OCI-LY7 (cell line): ENCODE measurements around the gene CHD9. TPM values are rescaled to one million over a fixed set of nuclear protein-coding genes. Genes with fewer than 3 reads are reported as not detected.

Experiments used
- BruUV-seq: library from RNA; stranded (reverse); fragments of 400-500 nt; replicated peaks from 2 replicates; lab custom pipeline; 2021; lab: Mats Ljungman, UMichigan
- CTCF ChIA-PET: fragments of 300-600 bp; sonication (Branson Sonifier 250); formaldehyde crosslinking; loops from one replicate; lab custom pipeline; 2022; ENCODE audit warnings: antibody characterized with exemption; ENCODE audit not compliant: unreplicated experiment; lab: Charles Lee
- POLR2A ChIA-PET: fragments of 300-600 bp; sonication (Branson Sonifier 250); formaldehyde crosslinking; loops from one replicate; lab custom pipeline; 2022; ENCODE audit warnings: antibody characterized with exemption; lab: Charles Lee
- DNase-seq: peaks from one replicate; pipeline ENCODE4 v3.0.0-alpha.2; 2015; ENCODE audit warnings: low spot score
- H2AFZ ChIP-seq: fragments of 200-600 bp; sonication (generic), shearing (Covaris generic); 2 replicates; pipeline ENCODE4 v1.6.1; 2014; ENCODE audit warnings: mild to moderate bottlenecking, antibody characterized with exemption, low read length, moderate library complexity
- H3K27ac ChIP-seq: fragments of 200-600 bp; sonication (generic); 2 replicates; pipeline ENCODE4 v1.5.1; 2014; ENCODE audit warnings: mixed run types, low read depth, mild to moderate bottlenecking, moderate library complexity, low read length, inconsistent platforms; ENCODE audit not compliant: poor library complexity, severe bottlenecking
- H3K36me3 ChIP-seq: fragments of 200-600 bp; sonication (generic); 2 replicates; pipeline ENCODE4 v1.6.1; 2014; ENCODE audit warnings: mild to moderate bottlenecking, antibody characterized with exemption, low read length, moderate library complexity, mixed read lengths; ENCODE audit not compliant: insufficient read depth
- H3K4me1 ChIP-seq: fragments of 200-600 bp; sonication (generic); 2 replicates; pipeline ENCODE4 v1.5.1; 2014; ENCODE audit warnings: mild to moderate bottlenecking, low read length; ENCODE audit not compliant: insufficient read depth, poor library complexity, severe bottlenecking
- H3K4me2 ChIP-seq: fragments of 200-600 bp; sonication (generic); 2 replicates; pipeline ENCODE4 v1.6.1; 2014; ENCODE audit warnings: mild to moderate bottlenecking, low read length
- H3K4me3 ChIP-seq: fragments of 200-600 bp; sonication (generic); 2 replicates; pipeline ENCODE4 v1.5.1; 2014; ENCODE audit warnings: mild to moderate bottlenecking, low read depth, low read length; ENCODE audit not compliant: poor library complexity, severe bottlenecking
- H3K79me2 ChIP-seq: fragments of 200-600 bp; sonication (generic); 2 replicates; pipeline ENCODE4 v1.6.1; 2016; ENCODE audit warnings: low read depth, mild to moderate bottlenecking, low read length, moderate library complexity, mixed read lengths; ENCODE audit not compliant: insufficient read depth
- H3K9me2 ChIP-seq: fragments of 200-600 bp; sonication (generic); 2 replicates; pipeline ENCODE4 v1.6.1; 2016; ENCODE audit warnings: mild to moderate bottlenecking, low read length, mixed read lengths; ENCODE audit not compliant: insufficient read depth
- H3K9me3 ChIP-seq: fragments of 200-600 bp; sonication (generic); 2 replicates; pipeline ENCODE4 v1.6.1; 2014; ENCODE audit warnings: mild to moderate bottlenecking, mixed run types, low read length, mixed read lengths
- H4K20me1 ChIP-seq: fragments of 200-600 bp; sonication (generic); 2 replicates; pipeline ENCODE4 v1.6.1; 2014; ENCODE audit warnings: mild to moderate bottlenecking, antibody characterized with exemption, low read length, moderate library complexity, mixed read lengths; ENCODE audit not compliant: insufficient read depth
- EZH2phosphoT487 ChIP-seq: fragments of 200-600 bp; sonication (generic); IDR thresholded peaks from 2 replicates; pipeline ENCODE4 v1.6.1; 2018; ENCODE audit warnings: low read depth, borderline replicate concordance, mild to moderate bottlenecking, mixed run types, antibody characterized with exemption, low read length, moderate library complexity, mixed read lengths
- intact Hi-C: fragments of 100-400 bp; cut with micrococcal nuclease; formaldehyde crosslinking; loops from one replicate; pipeline ENCODE4 v1.10.0; 2022; ENCODE audit not compliant: unreplicated experiment
- total RNA-seq, 2 experiments: library from RNA; depleted of rRNA in 1 of 2; stranded (reverse); fragments of >200 nt in 1 of 2; shearing (Covaris generic) in 1 of 2; gene quantifications; 2 replicates each; pipeline ENCODE4 v1.2.3, GENCODE V29; 2014 to 2022
- TF ChIP-seq, protein P1 (sequence below): fragments of 200-600 bp; sonication (generic); conservative IDR thresholded peaks from 2 replicates; pipeline ENCODE4 v1.5.1; 2014; ENCODE audit warnings: mild to moderate bottlenecking, antibody characterized with exemption, low read length, moderate library complexity, mixed read lengths

Gene CHD9
- total RNA-seq, 2 experiments from 2014 or later = 52.6 to 85.9 TPM

DNA sequence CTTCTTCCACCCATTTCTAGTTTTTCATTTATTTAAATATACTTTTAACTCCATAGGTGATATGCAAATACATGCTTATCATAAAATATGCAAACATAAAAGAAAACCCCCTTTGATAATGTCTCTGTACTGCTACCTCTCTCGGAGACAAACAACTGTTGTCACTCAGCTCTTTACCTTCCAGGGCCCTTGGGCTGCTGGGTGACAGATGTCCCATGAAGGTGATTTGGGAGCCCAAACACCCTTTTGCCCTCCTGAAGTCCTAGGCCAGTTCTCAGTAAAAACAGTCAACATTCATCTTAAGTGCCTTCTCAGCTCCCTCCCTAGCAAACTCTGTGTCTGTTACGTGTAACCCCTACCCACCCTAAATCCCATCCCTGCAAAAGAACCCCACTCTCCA lies 37.5 kb downstream of the CHD9 start:
- Histone ChIP-seq H3K4me3 (no peak overlapping the region), H3K9me2 (no peaks in the 10 kb centered on the region), H3K36me3 (peaks cover 19% of the 10 kb centered on the region), H2AFZ (no peak overlapping the region), H3K27ac (peak overlapping the region; percentile 52), H3K79me2 (peaks cover 64% of the 10 kb centered on the region), H3K9me3 (no peaks in the 10 kb centered on the region), H3K4me1 (peaks cover 78% of the 10 kb centered on the region), H3K4me2 (peak overlapping the region; percentile 72; the same call in 1 of the 2 replicates), H4K20me1 (no peaks in the 10 kb centered on the region)
- BruUV-seq = no TSS peak
- no peak for TF ChIP-seq EZH2phosphoT487
- TF ChIP-seq, protein P1, sequence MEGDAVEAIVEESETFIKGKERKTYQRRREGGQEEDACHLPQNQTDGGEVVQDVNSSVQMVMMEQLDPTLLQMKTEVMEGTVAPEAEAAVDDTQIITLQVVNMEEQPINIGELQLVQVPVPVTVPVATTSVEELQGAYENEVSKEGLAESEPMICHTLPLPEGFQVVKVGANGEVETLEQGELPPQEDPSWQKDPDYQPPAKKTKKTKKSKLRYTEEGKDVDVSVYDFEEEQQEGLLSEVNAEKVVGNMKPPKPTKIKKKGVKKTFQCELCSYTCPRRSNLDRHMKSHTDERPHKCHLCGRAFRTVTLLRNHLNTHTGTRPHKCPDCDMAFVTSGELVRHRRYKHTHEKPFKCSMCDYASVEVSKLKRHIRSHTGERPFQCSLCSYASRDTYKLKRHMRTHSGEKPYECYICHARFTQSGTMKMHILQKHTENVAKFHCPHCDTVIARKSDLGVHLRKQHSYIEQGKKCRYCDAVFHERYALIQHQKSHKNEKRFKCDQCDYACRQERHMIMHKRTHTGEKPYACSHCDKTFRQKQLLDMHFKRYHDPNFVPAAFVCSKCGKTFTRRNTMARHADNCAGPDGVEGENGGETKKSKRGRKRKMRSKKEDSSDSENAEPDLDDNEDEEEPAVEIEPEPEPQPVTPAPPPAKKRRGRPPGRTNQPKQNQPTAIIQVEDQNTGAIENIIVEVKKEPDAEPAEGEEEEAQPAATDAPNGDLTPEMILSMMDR = no peak
- POLR2A ChIA-PET = interaction anchor here (0.7 to 1.9 kb wide), 4 partner anchors 9 to 29 kb away, joined by 3 to 6 read pairs (median 6); no protein-coding TSS in a partner anchor
- no peak for DNase-seq
- CTCF ChIA-PET = no interaction called here
- intact Hi-C loops = no loop called here

DNA sequence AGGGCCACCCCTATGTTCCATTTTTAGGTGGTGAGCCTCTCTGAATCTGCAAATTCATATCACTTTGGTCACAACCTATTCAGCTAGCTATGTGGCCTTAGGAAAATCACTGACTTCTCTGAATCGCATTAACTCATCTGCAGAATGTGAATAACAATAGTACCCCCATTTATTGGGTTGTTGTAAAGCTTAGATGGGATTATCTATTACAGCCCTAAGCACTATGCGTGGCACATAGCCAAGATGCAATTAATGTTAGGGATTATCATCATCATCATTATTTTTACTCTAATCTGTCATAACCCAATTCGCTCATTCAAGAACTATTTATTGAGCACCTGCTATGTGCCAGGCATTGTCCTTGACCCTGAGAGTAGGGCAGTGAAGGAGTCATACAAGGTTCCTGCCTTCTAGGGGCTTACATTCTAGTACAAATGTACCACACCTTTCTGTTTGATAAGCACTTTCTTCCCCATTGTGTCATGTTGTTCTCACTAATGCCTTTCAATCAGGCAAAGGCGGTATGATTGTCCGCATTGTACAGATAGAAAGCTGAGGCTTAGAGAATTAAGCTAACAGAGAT lies 38.5 kb downstream of the CHD9 start:
- peak overlapping the region; percentile 79 for H3K27ac ChIP-seq
- H3K9me3 ChIP-seq = no peaks in the 10 kb centered on the region
- intact Hi-C loops = no loop called here

More for the DNA sequence above, 38.5 kb downstream of the CHD9 start:
- DNase-seq = no peak
- Histone ChIP-seq H3K9me2 (no peaks in the 10 kb centered on the region), H4K20me1 (no peaks in the 10 kb centered on the region), H3K36me3 (peaks cover 16% of the 10 kb centered on the region), H3K79me2 (peaks cover 70% of the 10 kb centered on the region), H3K4me1 (peaks cover 85% of the 10 kb centered on the region), H2AFZ (no peak overlapping the region), H3K4me3 (peak overlapping the region; percentile 32), H3K4me2 (peak overlapping the region; percentile 75)
- TF ChIP-seq EZH2phosphoT487 = no peak
- TF ChIP-seq, protein P1 = no peak
- BruUV-seq = no TSS peak
- ChIA-PET POLR2A (interaction anchor here (0.6 to 2.0 kb wide), 6 partner anchors 10 to 1505 kb away, joined by 3 to 10 read pairs (median 4); no protein-coding TSS in a partner anchor), CTCF (interaction anchor here (1.8 kb wide), 1 partner anchor 29 kb away, joined by 6 read pairs; no protein-coding TSS in a partner anchor)
